ENCODE data around the gene DCTN5.

GRCh38 chr16:23678430-23679273 lies 37.4 kb downstream of the DCTN5 start, which contains the start of gene PLK1:
- TF ChIP-seq CTCF (IDR thresholded peaks at IDR 0.05): peak; percentile 58
- TF ChIP-seq USF2 (IDR thresholded peaks at IDR 0.05; ENCODE audit: borderline replicate concordance, low read depth, low read length): no peak
- TF ChIP-seq ZBTB33 (IDR thresholded peaks at IDR 0.05; ENCODE audit: borderline replicate concordance, low read depth): no peak
- no peak for TF ChIP-seq EZH2phosphoT487 (IDR thresholded peaks at IDR 0.05; ENCODE audit: borderline replicate concordance, low read depth)
- TF ChIP-seq MAX (IDR thresholded peaks at IDR 0.05; ENCODE audit: low read depth): peak; percentile 92
- peak; percentile 99 for TF ChIP-seq FOXM1 (IDR thresholded peaks at IDR 0.05; ENCODE audit: low read depth)

Data from SK-N-SH (cell line).